ENCODE measurements around the gene CUTA. TPM values are rescaled to one million over a fixed set of nuclear protein-coding genes. Genes with fewer than 3 reads are reported as not detected.

CUTA gene
- total RNA-seq, 1 experiment from 2014 or later, result 212 TPM

- CTCF ChIA-PET, result no interaction called here
- intact Hi-C loops (cut with micrococcal nuclease), result no loop called here
- Mint-ChIP-seq H3K27me3 (ENCODE audit: insufficient read depth, unreplicated experiment) (no peaks in the 10 kb centered on the region), H3K4me3 (ENCODE audit: unreplicated experiment) (no peak overlapping the region), H3K27ac (ENCODE audit: low read depth, unreplicated experiment) (no peak overlapping the region), H3K36me3 (ENCODE audit: insufficient read depth, unreplicated experiment) (peaks cover 18% of the 10 kb centered on the region), H3K9me3 (ENCODE audit: unreplicated experiment) (no peaks in the 10 kb centered on the region), H3K4me1 (ENCODE audit: insufficient read depth, unreplicated experiment) (no peaks in the 10 kb centered on the region)
- no peak for TF ChIP-seq CTCF (IDR thresholded peaks at IDR 0.05; ENCODE audit: unreplicated experiment)
- POLR2A ChIA-PET, result interaction anchor here (0.5 kb wide), 1 partner anchor 133 kb away, joined by 3 read pairs; no protein-coding TSS in a partner anchor
- no peak for DNase-seq (ENCODE audit: unreplicated experiment)
- BruUV-seq (replicated peaks), result no TSS peak
Measured at GRCh38 chr6:33443025-33443424, 25.1 kb upstream of the CUTA start.

DNA sequence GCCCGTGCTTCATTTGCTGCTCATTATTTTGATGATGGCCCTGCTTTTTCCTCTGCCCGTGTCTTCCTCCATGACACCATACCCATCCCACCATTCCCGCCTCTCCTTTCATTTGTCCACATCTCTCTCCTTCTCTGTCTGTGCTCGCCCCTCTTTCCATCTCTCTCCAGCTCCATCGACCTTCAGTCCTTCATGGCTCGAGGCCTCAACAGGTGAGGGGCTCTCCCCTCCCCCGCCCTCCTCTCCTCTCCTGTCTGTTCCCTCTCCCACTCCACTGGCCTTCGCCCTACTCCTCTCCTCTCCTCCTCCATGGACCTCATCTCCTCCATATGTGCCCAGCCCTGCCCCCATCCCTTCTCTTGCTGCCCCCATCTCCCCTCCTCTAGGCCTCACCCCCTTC lies 24.4 kb upstream of the CUTA start:
- no TSS peak for BruUV-seq (replicated peaks)
- intact Hi-C loops (cut with micrococcal nuclease), result no loop called here
- Mint-ChIP-seq H3K4me1 (ENCODE audit: insufficient read depth, unreplicated experiment) (no peaks in the 10 kb centered on the region), H3K27ac (ENCODE audit: low read depth, unreplicated experiment) (no peak overlapping the region), H3K27me3 (ENCODE audit: insufficient read depth, unreplicated experiment) (no peaks in the 10 kb centered on the region), H3K36me3 (ENCODE audit: insufficient read depth, unreplicated experiment) (peaks cover 13% of the 10 kb centered on the region), H3K4me3 (ENCODE audit: unreplicated experiment) (no peak overlapping the region), H3K9me3 (ENCODE audit: unreplicated experiment) (no peaks in the 10 kb centered on the region)
- DNase-seq (ENCODE audit: unreplicated experiment), result no peak
- ChIA-PET CTCF (interaction anchor here (0.6 kb wide), 1 partner anchor 18 kb away, joined by 3 read pairs; no protein-coding TSS in a partner anchor), POLR2A (interaction anchor here (0.5 kb wide), 1 partner anchor 133 kb away, joined by 3 read pairs; no protein-coding TSS in a partner anchor)
- TF ChIP-seq CTCF (IDR thresholded peaks at IDR 0.05; ENCODE audit: unreplicated experiment), result no peak

GRCh38 chr6:33441457-33441856 lies 23.6 kb upstream of the CUTA start:
- TF ChIP-seq CTCF (IDR thresholded peaks at IDR 0.05; ENCODE audit: unreplicated experiment), result no peak

DNA sequence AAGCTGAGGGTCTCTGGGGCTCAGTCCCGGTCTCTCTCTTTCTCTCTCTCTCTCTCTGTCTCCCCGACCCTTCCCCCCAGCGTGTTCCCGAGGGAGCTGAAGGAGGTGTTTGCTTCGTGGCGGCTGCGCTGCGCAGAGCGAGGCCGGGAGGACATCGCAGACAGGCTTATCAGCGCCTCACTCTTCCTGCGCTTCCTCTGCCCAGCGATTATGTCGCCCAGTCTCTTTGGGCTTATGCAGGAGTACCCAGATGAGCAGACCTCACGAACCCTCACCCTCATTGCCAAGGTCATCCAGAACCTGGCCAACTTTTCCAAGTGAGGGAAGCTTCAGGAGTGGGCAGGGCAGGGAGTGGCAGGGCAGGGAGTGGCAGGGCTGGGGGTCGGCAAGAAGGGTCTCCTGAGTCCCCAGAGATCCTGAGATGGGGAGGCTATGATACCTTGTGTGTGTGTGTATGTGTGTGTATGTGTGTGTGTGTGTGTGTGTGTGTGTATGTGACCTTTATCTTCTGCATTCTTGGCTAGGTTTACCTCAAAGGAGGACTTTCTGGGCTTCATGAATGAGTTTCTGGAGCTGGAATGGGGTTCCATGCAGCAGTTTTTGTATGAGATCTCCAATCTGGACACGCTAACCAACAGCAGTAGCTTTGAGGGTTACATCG lies 22.9 kb upstream of the CUTA start:
- Mint-ChIP-seq H3K36me3 (ENCODE audit: insufficient read depth, unreplicated experiment) (peaks cover 15% of the 10 kb centered on the region), H3K27me3 (ENCODE audit: insufficient read depth, unreplicated experiment) (no peaks in the 10 kb centered on the region), H3K4me1 (ENCODE audit: insufficient read depth, unreplicated experiment) (no peaks in the 10 kb centered on the region), H3K27ac (ENCODE audit: low read depth, unreplicated experiment) (no peak overlapping the region), H3K9me3 (ENCODE audit: unreplicated experiment) (no peaks in the 10 kb centered on the region), H3K4me3 (ENCODE audit: unreplicated experiment) (no peak overlapping the region)
- intact Hi-C loops (cut with micrococcal nuclease), result no loop called here
- TF ChIP-seq CTCF (IDR thresholded peaks at IDR 0.05; ENCODE audit: unreplicated experiment), result no peak
- BruUV-seq (replicated peaks), result no TSS peak
- DNase-seq (ENCODE audit: unreplicated experiment), result no peak
- ChIA-PET POLR2A (interaction anchor here (0.6 to 1.2 kb wide), 3 partner anchors 12 to 13 kb away, joined by 3 to 4 read pairs (median 3); no protein-coding TSS in a partner anchor), CTCF (interaction anchor here (0.5 to 0.7 kb wide), 2 partner anchors 21 to 1036 kb away, joined by 3 to 4 read pairs; partner anchors contain the start of gene SYNGAP1)

More at GRCh38 chr6:33441457-33441856, 23.6 kb upstream of the CUTA start:
- Mint-ChIP-seq H3K27ac (ENCODE audit: low read depth, unreplicated experiment) (no peak overlapping the region), H3K27me3 (ENCODE audit: insufficient read depth, unreplicated experiment) (no peaks in the 10 kb centered on the region), H3K4me1 (ENCODE audit: insufficient read depth, unreplicated experiment) (no peaks in the 10 kb centered on the region), H3K4me3 (ENCODE audit: unreplicated experiment) (no peak overlapping the region), H3K9me3 (ENCODE audit: unreplicated experiment) (no peaks in the 10 kb centered on the region), H3K36me3 (ENCODE audit: insufficient read depth, unreplicated experiment) (peaks cover 14% of the 10 kb centered on the region)
- POLR2A ChIA-PET, result interaction anchor here (1.2 kb wide), 1 partner anchor 12 kb away, joined by 3 read pairs; no protein-coding TSS in a partner anchor
- intact Hi-C loops (cut with micrococcal nuclease), result no loop called here
- DNase-seq (ENCODE audit: unreplicated experiment), result no peak
- CTCF ChIA-PET, result no interaction called here
- BruUV-seq (replicated peaks), result no TSS peak

Measured in MCF 10A (cell line).